HL-60 (cell line): ENCODE data around the gene RALY.

ENCODE experiments used
- GABPA ChIP-seq: IDR thresholded peaks from 2 replicates; pipeline ENCODE4 v1.6.1; 2012; ENCODE audit warnings: low read depth
- POLR2AphosphoS5 ChIP-seq: IDR thresholded peaks from 2 replicates; pipeline ENCODE4 v1.6.1; 2012; ENCODE audit warnings: low read depth
- TF ChIP-seq, protein P1 (sequence below): IDR thresholded peaks from one replicate; pipeline ENCODE4 v1.5.1; 2011; ENCODE audit warnings: low read length, control low read depth, inconsistent platforms; ENCODE audit not compliant: insufficient read depth
- TF ChIP-seq, protein P2 (sequence below): IDR thresholded peaks from 2 replicates; pipeline ENCODE4 v1.6.1; 2012; ENCODE audit warnings: low read depth; ENCODE audit not compliant: insufficient replicate concordance

DNA sequence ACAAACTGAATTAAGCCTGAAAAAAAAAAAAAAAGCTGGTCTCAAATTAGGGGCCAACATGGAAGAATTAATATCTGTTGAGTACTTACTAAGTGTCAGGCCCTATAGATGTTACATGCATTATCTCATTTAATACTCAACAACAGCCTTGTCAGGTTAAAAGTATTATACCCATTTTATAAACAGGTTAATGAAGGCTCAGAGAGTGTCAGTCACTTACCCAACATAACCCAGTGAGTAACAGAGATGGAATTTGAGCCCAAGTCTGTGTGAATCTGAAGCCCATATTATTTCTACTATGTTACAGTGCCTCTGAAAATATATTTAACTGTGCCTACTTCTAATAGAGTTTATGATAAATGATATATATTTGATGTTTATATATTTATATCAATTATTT is 129.6 kb downstream of the RALY start:
- TF ChIP-seq, protein P1, sequence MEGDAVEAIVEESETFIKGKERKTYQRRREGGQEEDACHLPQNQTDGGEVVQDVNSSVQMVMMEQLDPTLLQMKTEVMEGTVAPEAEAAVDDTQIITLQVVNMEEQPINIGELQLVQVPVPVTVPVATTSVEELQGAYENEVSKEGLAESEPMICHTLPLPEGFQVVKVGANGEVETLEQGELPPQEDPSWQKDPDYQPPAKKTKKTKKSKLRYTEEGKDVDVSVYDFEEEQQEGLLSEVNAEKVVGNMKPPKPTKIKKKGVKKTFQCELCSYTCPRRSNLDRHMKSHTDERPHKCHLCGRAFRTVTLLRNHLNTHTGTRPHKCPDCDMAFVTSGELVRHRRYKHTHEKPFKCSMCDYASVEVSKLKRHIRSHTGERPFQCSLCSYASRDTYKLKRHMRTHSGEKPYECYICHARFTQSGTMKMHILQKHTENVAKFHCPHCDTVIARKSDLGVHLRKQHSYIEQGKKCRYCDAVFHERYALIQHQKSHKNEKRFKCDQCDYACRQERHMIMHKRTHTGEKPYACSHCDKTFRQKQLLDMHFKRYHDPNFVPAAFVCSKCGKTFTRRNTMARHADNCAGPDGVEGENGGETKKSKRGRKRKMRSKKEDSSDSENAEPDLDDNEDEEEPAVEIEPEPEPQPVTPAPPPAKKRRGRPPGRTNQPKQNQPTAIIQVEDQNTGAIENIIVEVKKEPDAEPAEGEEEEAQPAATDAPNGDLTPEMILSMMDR: no peak
- TF ChIP-seq, protein P2, sequence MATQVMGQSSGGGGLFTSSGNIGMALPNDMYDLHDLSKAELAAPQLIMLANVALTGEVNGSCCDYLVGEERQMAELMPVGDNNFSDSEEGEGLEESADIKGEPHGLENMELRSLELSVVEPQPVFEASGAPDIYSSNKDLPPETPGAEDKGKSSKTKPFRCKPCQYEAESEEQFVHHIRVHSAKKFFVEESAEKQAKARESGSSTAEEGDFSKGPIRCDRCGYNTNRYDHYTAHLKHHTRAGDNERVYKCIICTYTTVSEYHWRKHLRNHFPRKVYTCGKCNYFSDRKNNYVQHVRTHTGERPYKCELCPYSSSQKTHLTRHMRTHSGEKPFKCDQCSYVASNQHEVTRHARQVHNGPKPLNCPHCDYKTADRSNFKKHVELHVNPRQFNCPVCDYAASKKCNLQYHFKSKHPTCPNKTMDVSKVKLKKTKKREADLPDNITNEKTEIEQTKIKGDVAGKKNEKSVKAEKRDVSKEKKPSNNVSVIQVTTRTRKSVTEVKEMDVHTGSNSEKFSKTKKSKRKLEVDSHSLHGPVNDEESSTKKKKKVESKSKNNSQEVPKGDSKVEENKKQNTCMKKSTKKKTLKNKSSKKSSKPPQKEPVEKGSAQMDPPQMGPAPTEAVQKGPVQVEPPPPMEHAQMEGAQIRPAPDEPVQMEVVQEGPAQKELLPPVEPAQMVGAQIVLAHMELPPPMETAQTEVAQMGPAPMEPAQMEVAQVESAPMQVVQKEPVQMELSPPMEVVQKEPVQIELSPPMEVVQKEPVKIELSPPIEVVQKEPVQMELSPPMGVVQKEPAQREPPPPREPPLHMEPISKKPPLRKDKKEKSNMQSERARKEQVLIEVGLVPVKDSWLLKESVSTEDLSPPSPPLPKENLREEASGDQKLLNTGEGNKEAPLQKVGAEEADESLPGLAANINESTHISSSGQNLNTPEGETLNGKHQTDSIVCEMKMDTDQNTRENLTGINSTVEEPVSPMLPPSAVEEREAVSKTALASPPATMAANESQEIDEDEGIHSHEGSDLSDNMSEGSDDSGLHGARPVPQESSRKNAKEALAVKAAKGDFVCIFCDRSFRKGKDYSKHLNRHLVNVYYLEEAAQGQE: no peak
- TF ChIP-seq GABPA: no peak
- TF ChIP-seq POLR2AphosphoS5: no peak
